Activated CD4-positive, alpha-beta memory T cell treated with anti-CD3 and anti-CD28 coated beads for 36 hours (primary cell): ENCODE results near the gene CACNA1E. TPM values are rescaled to one million over a fixed set of nuclear protein-coding genes. Genes with fewer than 3 reads are reported as not detected.

Experiments used
- CTCF ChIA-PET: fragments of 350-600 bp; sonication (Branson Sonifier 250); formaldehyde crosslinking; loops from one replicate; lab custom pipeline; 2021; ENCODE audit warnings: antibody characterized with exemption, inconsistent platforms; lab: Charles Lee
- POLR2A ChIA-PET: fragments of 350-600 bp; sonication (Branson Sonifier 250); formaldehyde crosslinking; loops from one replicate; lab custom pipeline; 2021; ENCODE audit warnings: antibody characterized with exemption; lab: Charles Lee
- DNase-seq: peaks from one replicate; pipeline ENCODE4 v3.0.0-alpha.2; 2020
- H3K27ac Mint-ChIP-seq: one replicate; pipeline ENCODE4 v1.8.0; 2021; ENCODE audit warnings: mixed read lengths
- H3K27me3 Mint-ChIP-seq: one replicate; pipeline ENCODE4 v1.8.0; 2021; ENCODE audit warnings: mixed read lengths
- H3K36me3 Mint-ChIP-seq: one replicate; pipeline ENCODE4 v1.8.0; 2021; ENCODE audit warnings: mixed read lengths
- H3K4me1 Mint-ChIP-seq: one replicate; pipeline ENCODE4 v1.8.0; 2021; ENCODE audit warnings: low read depth, mixed read lengths
- H3K4me3 Mint-ChIP-seq: one replicate; pipeline ENCODE4 v1.8.0; 2021; ENCODE audit warnings: mild to moderate bottlenecking, mixed read lengths
- H3K9me3 Mint-ChIP-seq: one replicate; pipeline ENCODE4 v1.8.0; 2021; ENCODE audit warnings: mixed read lengths
- intact Hi-C: fragments of 100-400 bp; cut with micrococcal nuclease; formaldehyde crosslinking; loops from one replicate; pipeline ENCODE4 v1.15.1; 2023
- total RNA-seq, 2 experiments: library from RNA; stranded (reverse); gene quantifications; one replicate each; pipeline ENCODE4 v1.2.3, GENCODE V29; 2021

Gene CACNA1E
- total RNA-seq, 2 experiments from 2014 or later, result not detected

GRCh38 chr1:181559142-181559541 lies 75.8 kb downstream of the CACNA1E start:
- Mint-ChIP-seq H3K27ac (no peak overlapping the region), H3K36me3 (no peaks in the 10 kb centered on the region), H3K4me3 (no peak overlapping the region), H3K4me1 (no peaks in the 10 kb centered on the region), H3K9me3 (no peaks in the 10 kb centered on the region), H3K27me3 (peaks cover 3% of the 10 kb centered on the region)
- ChIA-PET CTCF (no interaction called here), POLR2A (no interaction called here)
- intact Hi-C loops, result no loop called here
- no peak for DNase-seq

- Mint-ChIP-seq H3K9me3 (no peaks in the 10 kb centered on the region), H3K4me1 (no peaks in the 10 kb centered on the region), H3K36me3 (no peaks in the 10 kb centered on the region), H3K4me3 (no peak overlapping the region), H3K27ac (no peak overlapping the region), H3K27me3 (peaks cover 3% of the 10 kb centered on the region)
- CTCF ChIA-PET, result interaction anchor here (0.7 kb wide), 1 partner anchor 113 kb away, joined by 3 read pairs; no protein-coding TSS in a partner anchor
- POLR2A ChIA-PET, result no interaction called here
- DNase-seq, result no peak
- intact Hi-C loops, result no loop called here
These were observed 79.1 kb downstream of the CACNA1E start for GRCh38 chr1:181562395-181562794.

DNA sequence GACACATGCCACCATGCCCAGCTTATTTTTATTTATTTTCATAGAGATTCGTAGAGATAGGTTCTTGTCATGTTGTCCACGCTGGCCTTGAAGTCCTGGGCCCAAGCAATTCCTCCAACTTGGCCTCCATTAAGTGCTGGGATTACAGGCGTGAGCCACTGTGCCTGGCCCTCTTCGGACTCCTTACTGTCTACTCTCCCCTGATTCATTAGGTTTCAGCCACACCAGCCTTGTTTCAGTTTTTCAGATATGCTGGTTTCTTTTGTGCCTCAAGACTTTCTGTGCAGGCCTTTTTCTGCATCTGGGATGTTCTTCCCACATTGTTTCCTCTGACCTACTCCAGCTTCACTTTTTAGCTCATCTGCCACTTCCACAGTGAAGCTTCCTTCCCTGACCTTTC lies 85.4 kb downstream of the CACNA1E start:
- ChIA-PET CTCF (no interaction called here), POLR2A (no interaction called here)
- intact Hi-C loops, result no loop called here
- no peak for DNase-seq
- Mint-ChIP-seq H3K4me1 (no peaks in the 10 kb centered on the region), H3K27me3 (peaks cover 2% of the 10 kb centered on the region), H3K36me3 (no peaks in the 10 kb centered on the region), H3K9me3 (no peaks in the 10 kb centered on the region), H3K27ac (no peak overlapping the region), H3K4me3 (no peak overlapping the region)

DNA sequence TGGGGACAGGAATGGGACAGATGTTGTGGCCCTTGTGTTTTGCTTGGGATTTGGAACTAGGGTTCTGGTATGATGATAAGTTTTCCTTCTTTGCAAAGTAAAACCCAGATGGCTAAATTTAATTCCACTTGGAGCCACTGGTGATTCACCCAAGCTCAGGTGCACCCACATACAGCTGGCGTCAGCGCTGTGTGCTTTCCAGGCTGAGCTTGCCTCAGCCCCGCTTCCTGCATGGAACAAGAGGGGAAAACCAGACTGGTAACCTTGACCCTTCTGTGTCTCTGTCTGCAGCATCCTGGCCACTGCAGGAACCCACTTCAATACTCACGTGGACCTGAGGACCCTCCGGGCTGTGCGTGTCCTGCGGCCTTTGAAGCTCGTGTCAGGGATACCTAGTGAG lies 94.2 kb downstream of the CACNA1E start:
- no peak overlapping the region for H3K27ac Mint-ChIP-seq
- POLR2A ChIA-PET, result no interaction called here
- peaks cover 6% of the 10 kb centered on the region for H3K27me3 Mint-ChIP-seq

DNA sequence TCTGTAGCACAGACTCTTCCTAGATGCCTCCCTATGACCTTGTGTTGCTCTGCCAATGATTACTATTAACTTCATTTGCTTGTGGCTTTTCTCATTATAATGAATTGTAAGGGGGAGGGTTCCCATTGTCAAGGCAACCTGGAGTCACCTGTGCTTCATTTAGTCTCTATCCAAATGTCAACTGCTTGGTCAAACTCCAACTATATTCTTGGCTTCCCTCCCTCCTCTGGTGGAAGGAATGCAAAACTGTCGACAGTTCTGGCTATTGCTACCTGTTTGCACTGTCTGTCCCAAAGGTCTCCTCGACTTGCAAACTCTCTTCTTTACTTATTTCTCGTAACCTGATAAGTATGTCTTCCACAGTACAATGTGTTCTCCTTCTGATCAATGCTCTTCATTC lies 100.3 kb downstream of the CACNA1E start:
- ChIA-PET CTCF (no interaction called here), POLR2A (interaction anchor here (0.6 kb wide), 1 partner anchor 72 kb away, joined by 4 read pairs; no protein-coding TSS in a partner anchor)
- H3K27ac Mint-ChIP-seq, result no peak overlapping the region
- no peaks in the 10 kb centered on the region for H3K36me3 Mint-ChIP-seq
- intact Hi-C loops, result no loop called here
- no peak for DNase-seq
- H3K9me3 Mint-ChIP-seq, result no peaks in the 10 kb centered on the region
- no peak overlapping the region for H3K4me3 Mint-ChIP-seq
- H3K4me1 Mint-ChIP-seq, result no peaks in the 10 kb centered on the region
- H3K27me3 Mint-ChIP-seq, result peaks cover 3% of the 10 kb centered on the region

More for the DNA sequence above, 94.2 kb downstream of the CACNA1E start:
- no peaks in the 10 kb centered on the region for H3K9me3 Mint-ChIP-seq
- no peak for DNase-seq
- no peaks in the 10 kb centered on the region for H3K36me3 Mint-ChIP-seq
- no peaks in the 10 kb centered on the region for H3K4me1 Mint-ChIP-seq
- CTCF ChIA-PET, result no interaction called here
- H3K4me3 Mint-ChIP-seq, result no peak overlapping the region
- intact Hi-C loops, result no loop called here

DNA sequence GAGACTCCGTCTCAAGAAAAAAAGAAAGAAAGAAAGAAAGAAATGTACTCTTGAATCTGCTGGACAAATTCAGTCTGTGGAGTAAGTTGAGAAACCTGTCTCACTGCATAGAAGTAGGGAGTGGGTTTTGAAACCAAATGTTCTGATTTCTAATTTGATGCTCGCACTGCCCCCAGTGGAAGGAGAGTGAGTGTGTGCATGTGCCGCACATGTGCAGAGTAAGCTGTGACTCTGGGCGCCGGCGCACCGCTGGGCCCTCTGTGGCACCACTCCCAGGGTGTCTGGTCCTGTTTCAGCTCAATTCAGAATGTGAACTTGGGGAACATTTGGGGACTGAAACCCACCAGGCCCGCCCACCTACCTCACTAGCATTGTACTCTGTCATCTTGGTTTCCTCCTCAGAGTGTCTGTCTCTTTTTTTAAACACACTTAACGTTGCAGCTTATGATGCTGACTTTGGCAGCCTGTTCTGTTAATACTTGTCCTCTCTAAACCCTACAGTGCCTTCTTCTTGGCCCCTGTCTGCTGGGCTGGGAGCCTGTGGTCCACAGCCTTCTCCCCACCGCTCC lies 104.6 kb downstream of the CACNA1E start:
- no peaks in the 10 kb centered on the region for H3K9me3 Mint-ChIP-seq
- H3K36me3 Mint-ChIP-seq, result no peaks in the 10 kb centered on the region
- H3K4me3 Mint-ChIP-seq, result no peak overlapping the region
- ChIA-PET CTCF (no interaction called here), POLR2A (no interaction called here)
- intact Hi-C loops, result no loop called here
- no peak for DNase-seq
- H3K4me1 Mint-ChIP-seq, result no peaks in the 10 kb centered on the region
- no peak overlapping the region for H3K27ac Mint-ChIP-seq
- H3K27me3 Mint-ChIP-seq, result peaks cover 3% of the 10 kb centered on the region

- Mint-ChIP-seq H3K27ac (no peak overlapping the region), H3K36me3 (no peaks in the 10 kb centered on the region), H3K27me3 (peaks cover 5% of the 10 kb centered on the region), H3K4me3 (no peak overlapping the region), H3K9me3 (no peaks in the 10 kb centered on the region), H3K4me1 (no peaks in the 10 kb centered on the region)
- ChIA-PET POLR2A (no interaction called here), CTCF (no interaction called here)
- intact Hi-C loops, result no loop called here
- DNase-seq, result no peak
These were observed 105.3 kb downstream of the CACNA1E start for GRCh38 chr1:181588631-181589030.

GRCh38 chr1:181592255-181592859 lies 109.0 kb downstream of the CACNA1E start:
- intact Hi-C loops, result no loop called here
- DNase-seq, result no peak
- Mint-ChIP-seq H3K27me3 (peaks cover 10% of the 10 kb centered on the region), H3K27ac (no peak overlapping the region), H3K9me3 (peaks cover under 1% of the 10 kb centered on the region), H3K4me3 (no peak overlapping the region), H3K4me1 (no peaks in the 10 kb centered on the region), H3K36me3 (no peaks in the 10 kb centered on the region)
- CTCF ChIA-PET, result no interaction called here
- POLR2A ChIA-PET, result interaction anchor here (0.6 kb wide), 1 partner anchor 1852 kb away, joined by 3 read pairs; no protein-coding TSS in a partner anchor

DNA sequence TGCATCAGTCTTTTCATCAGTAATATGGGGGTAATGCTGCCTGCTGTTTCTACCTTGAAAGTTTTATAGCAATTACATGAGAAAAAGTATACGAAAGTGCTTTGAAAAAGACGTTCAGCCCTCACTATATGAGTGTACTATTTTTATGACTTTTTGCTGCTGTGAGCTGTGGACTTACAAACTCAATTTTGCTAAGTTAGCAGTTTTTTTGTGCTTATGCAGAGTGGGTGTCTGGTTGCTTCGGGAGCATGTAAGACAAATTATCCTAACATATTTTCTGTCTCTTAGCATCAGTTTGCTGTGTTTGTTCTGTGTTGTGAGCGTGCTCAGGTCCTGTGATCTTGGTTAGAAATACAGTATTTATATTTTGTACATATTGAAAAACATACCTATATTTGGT lies 109.7 kb downstream of the CACNA1E start:
- Mint-ChIP-seq H3K27me3 (peaks cover 10% of the 10 kb centered on the region), H3K4me3 (no peak overlapping the region), H3K36me3 (no peaks in the 10 kb centered on the region), H3K4me1 (no peaks in the 10 kb centered on the region), H3K27ac (no peak overlapping the region), H3K9me3 (peaks cover 5% of the 10 kb centered on the region)
- POLR2A ChIA-PET, result no interaction called here
- DNase-seq, result no peak
- intact Hi-C loops, result no loop called here
- CTCF ChIA-PET, result no interaction called here

GRCh38 chr1:181594553-181594952 lies 111.2 kb downstream of the CACNA1E start:
- Mint-ChIP-seq H3K27ac (no peak overlapping the region), H3K9me3 (peaks cover 5% of the 10 kb centered on the region), H3K4me1 (no peaks in the 10 kb centered on the region), H3K4me3 (no peak overlapping the region), H3K36me3 (no peaks in the 10 kb centered on the region), H3K27me3 (peaks cover 10% of the 10 kb centered on the region)
- ChIA-PET POLR2A (no interaction called here), CTCF (no interaction called here)
- intact Hi-C loops, result no loop called here
- DNase-seq, result no peak

DNA sequence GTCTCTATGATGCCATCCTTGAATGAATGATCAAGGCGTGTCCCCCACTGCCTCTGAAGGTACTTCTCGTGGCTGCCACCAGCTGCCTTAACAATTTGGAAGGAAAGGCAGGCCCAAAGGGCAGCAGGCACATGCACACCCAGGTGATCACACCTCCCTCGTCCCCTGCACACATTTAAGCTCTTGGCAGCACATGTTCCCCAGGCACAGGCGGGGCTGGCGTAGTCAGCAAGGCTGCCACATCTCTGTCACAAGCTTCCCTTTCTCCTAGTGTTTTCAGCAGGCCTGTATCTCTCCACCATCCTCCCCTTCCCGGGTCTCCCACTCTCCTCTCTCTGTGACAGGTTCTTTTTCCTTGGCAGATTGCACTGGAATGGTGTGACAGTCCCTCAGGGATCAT lies 111.9 kb downstream of the CACNA1E start:
- H3K9me3 Mint-ChIP-seq, result peaks cover 5% of the 10 kb centered on the region
- H3K4me1 Mint-ChIP-seq, result no peaks in the 10 kb centered on the region
- no peaks in the 10 kb centered on the region for H3K36me3 Mint-ChIP-seq
- H3K4me3 Mint-ChIP-seq, result no peak overlapping the region
- ChIA-PET CTCF (interaction anchor here (0.5 kb wide), 1 partner anchor 62 kb away, joined by 3 read pairs; no protein-coding TSS in a partner anchor), POLR2A (no interaction called here)
- H3K27me3 Mint-ChIP-seq, result peaks cover 13% of the 10 kb centered on the region
- no peak overlapping the region for H3K27ac Mint-ChIP-seq
- no peak for DNase-seq
- intact Hi-C loops, result no loop called here

- peaks cover 7% of the 10 kb centered on the region for H3K27me3 Mint-ChIP-seq
- intact Hi-C loops, result no loop called here
- ChIA-PET POLR2A (no interaction called here), CTCF (no interaction called here)
- DNase-seq, result no peak
- H3K4me3 Mint-ChIP-seq, result no peak overlapping the region
- H3K4me1 Mint-ChIP-seq, result no peaks in the 10 kb centered on the region
- H3K27ac Mint-ChIP-seq, result no peak overlapping the region
- no peaks in the 10 kb centered on the region for H3K36me3 Mint-ChIP-seq
- H3K9me3 Mint-ChIP-seq, result peaks cover 5% of the 10 kb centered on the region
These were observed 118.1 kb downstream of the CACNA1E start for GRCh38 chr1:181601186-181601950.
